Measurements from ENCODE around the gene RNF39.

DNA sequence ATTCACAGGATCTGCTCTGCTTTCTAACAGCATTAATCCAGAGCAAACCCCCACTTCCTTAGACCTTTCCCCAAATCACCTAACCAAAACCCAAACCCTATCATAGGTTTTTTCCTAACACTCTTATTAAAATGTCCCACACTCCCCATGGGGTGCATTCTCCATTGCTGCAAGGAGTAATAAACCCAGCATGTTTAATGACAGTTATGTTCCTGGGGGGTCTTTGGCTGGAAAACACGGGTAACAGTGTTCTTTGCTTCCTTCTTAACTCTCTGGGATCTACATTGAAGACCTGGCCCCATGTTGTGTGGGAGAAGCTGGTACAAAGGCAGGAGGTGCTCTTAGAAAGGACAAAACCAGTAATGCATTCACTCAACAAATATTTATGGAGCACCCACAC is 21.3 kb upstream of the RNF39 start:
- no peak for TF ChIP-seq EZH2phosphoT487 (IDR thresholded peaks at IDR 0.05; ENCODE audit: borderline replicate concordance, low read depth, low read length)
- TF ChIP-seq, protein P1, sequence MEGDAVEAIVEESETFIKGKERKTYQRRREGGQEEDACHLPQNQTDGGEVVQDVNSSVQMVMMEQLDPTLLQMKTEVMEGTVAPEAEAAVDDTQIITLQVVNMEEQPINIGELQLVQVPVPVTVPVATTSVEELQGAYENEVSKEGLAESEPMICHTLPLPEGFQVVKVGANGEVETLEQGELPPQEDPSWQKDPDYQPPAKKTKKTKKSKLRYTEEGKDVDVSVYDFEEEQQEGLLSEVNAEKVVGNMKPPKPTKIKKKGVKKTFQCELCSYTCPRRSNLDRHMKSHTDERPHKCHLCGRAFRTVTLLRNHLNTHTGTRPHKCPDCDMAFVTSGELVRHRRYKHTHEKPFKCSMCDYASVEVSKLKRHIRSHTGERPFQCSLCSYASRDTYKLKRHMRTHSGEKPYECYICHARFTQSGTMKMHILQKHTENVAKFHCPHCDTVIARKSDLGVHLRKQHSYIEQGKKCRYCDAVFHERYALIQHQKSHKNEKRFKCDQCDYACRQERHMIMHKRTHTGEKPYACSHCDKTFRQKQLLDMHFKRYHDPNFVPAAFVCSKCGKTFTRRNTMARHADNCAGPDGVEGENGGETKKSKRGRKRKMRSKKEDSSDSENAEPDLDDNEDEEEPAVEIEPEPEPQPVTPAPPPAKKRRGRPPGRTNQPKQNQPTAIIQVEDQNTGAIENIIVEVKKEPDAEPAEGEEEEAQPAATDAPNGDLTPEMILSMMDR (conservative IDR thresholded peaks at IDR 0.05; ENCODE audit: low read length) = no peak
